Measurements from ENCODE around the gene OLFM3. TPM values are rescaled to one million over a fixed set of nuclear protein-coding genes. Genes with fewer than 3 reads are reported as not detected.

The OLFM3 gene
- total RNA-seq, 1 experiment from 2014 or later: 0.26 TPM

DNA sequence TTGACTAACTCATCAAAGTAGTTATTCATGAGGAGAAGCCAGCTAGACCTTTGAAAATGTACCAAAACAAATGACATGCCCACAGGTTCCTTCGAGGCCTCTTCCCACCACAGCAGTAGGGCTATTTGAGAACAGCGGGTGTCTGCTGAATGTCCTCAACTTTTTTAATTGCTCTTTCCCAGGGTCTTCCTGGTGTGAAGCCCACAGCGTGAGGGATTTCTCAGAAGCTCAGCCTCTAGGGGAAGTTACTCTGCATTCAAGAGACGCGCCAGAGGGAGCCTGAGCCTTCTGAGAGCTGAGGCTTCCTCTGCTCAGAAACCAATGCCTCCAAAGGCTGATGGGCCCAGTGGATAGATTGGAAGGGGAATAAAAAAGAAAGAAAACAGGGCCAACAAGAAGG lies 153.6 kb downstream of the OLFM3 start:
- no peaks in the 10 kb centered on the region for H3K36me3 Mint-ChIP-seq (ENCODE audit: insufficient read depth in 1 of 3, low read depth in 3 of 3)
- Histone ChIP-seq H3K9ac (ENCODE audit: extremely low read depth, insufficient read length, low read length) (no peak overlapping the region), H4K8ac (replicated peaks; ENCODE audit: insufficient read length, low read depth, low read length) (no peak overlapping the region), H2BK5ac (ENCODE audit: insufficient read length, low read length) (no peak overlapping the region), H3K27me3 (ENCODE audit: insufficient read depth, low read length) (no peaks in the 10 kb centered on the region), H3K79me2 (ENCODE audit: insufficient read depth, low read length) (no peaks in the 10 kb centered on the region), H3K18ac (ENCODE audit: insufficient read length, low read depth, low read length) (no peak overlapping the region), H2AK5ac (ENCODE audit: insufficient read length, low read length) (no peak overlapping the region), H4K5ac (ENCODE audit: insufficient read length, low read depth, low read length) (no peak overlapping the region), H2BK120ac (ENCODE audit: low read depth, low read length, poor library complexity, severe bottlenecking) (no peak overlapping the region), H2BK20ac (ENCODE audit: low read depth, low read length, poor library complexity, severe bottlenecking) (no peak overlapping the region), H3K4me2 (ENCODE audit: insufficient read depth, insufficient read length, low read length) (no peak overlapping the region), H3K4me1 (ENCODE audit: insufficient read depth, low read length) (no peaks in the 10 kb centered on the region; the same call in 1 of the 2 replicates), H3K23me2 (ENCODE audit: insufficient read length, low read depth, low read length, poor library complexity, severe bottlenecking) (peaks cover 4% of the 10 kb centered on the region), H4K91ac (ENCODE audit: insufficient read length, low read depth, low read length) (no peak overlapping the region), H2BK15ac (ENCODE audit: low read depth, low read length) (no peak overlapping the region), H3K4ac (ENCODE audit: low read depth, low read length) (no peak overlapping the region), H3K56ac (ENCODE audit: insufficient read length, low read depth, low read length) (no peak overlapping the region), H4K20me1 (ENCODE audit: control insufficient read depth, insufficient read depth, insufficient read length) (no peaks in the 10 kb centered on the region), H3K14ac (ENCODE audit: insufficient read depth, low read length) (no peak overlapping the region), H3K23ac (ENCODE audit: insufficient read length, low read depth, low read length) (no peak overlapping the region), H2AFZ (ENCODE audit: low read length) (no peak overlapping the region), H3K79me1 (ENCODE audit: insufficient read depth, low read depth, low read length, poor library complexity, severe bottlenecking) (no peaks in the 10 kb centered on the region), H2BK12ac (ENCODE audit: insufficient read length, low read depth, low read length) (no peak overlapping the region), H3K27ac (ENCODE audit: insufficient read length, low read depth, low read length) (no peak overlapping the region), H3T11ph (ENCODE audit: low read length) (no peak overlapping the region), H3K9me3 (ENCODE audit: control insufficient read depth, low read depth, low read length) (no peaks in the 10 kb centered on the region)
- peak; percentile 74 for DNase-seq
- no CpG with 5 or more reads among the region's 5 CpGs for WGBS (ENCODE audit: extremely low coverage, insufficient read length, low lambda C conversion rate)
- TF ChIP-seq, protein P1, sequence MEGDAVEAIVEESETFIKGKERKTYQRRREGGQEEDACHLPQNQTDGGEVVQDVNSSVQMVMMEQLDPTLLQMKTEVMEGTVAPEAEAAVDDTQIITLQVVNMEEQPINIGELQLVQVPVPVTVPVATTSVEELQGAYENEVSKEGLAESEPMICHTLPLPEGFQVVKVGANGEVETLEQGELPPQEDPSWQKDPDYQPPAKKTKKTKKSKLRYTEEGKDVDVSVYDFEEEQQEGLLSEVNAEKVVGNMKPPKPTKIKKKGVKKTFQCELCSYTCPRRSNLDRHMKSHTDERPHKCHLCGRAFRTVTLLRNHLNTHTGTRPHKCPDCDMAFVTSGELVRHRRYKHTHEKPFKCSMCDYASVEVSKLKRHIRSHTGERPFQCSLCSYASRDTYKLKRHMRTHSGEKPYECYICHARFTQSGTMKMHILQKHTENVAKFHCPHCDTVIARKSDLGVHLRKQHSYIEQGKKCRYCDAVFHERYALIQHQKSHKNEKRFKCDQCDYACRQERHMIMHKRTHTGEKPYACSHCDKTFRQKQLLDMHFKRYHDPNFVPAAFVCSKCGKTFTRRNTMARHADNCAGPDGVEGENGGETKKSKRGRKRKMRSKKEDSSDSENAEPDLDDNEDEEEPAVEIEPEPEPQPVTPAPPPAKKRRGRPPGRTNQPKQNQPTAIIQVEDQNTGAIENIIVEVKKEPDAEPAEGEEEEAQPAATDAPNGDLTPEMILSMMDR (conservative IDR thresholded peaks at IDR 0.05): peak; percentile 36; the same call in 2 of the 3 replicates
- H3K4me3 Mint-ChIP-seq: no peak overlapping the region; a peak in 1 of 5 replicates
- H3K9me3 Mint-ChIP-seq: no peaks in the 10 kb centered on the region; a peak in 2 of 5 replicates
- H3K27me3 Mint-ChIP-seq (ENCODE audit: low read depth): peaks cover 7% of the 10 kb centered on the region
- H3K27ac Mint-ChIP-seq: peak overlapping the region in 1 of 3 experiments; percentile 86; a peak in 2 of 7 replicates
- H3K4me1 Mint-ChIP-seq: peaks cover 33 to 35% of the 10 kb centered on the region in 2 experiments
